ENCODE measurements around the gene RFESD.

DNA sequence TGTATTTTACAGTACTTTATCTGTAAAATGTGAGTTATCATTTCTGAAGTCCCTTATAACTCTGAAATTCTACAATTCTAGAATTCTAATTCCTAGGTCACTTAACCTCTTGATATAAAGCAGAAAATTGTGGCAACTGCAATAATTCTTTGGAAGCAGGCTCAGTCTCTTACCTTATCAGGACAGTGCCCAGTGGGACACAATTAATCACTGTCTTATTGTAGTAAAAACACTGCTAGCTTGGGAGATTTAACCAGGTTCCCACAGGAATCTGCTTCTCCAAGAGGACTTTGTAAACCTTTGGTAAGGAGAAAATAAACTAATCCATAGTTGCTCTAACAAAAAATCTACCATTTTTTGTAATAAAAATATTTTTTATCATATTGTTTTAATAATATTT, 54.5 kb downstream of the RFESD start:
- no peak for TF ChIP-seq POLR2AphosphoS5 (IDR thresholded peaks at IDR 0.05; ENCODE audit: low read depth, low read length)
- TF ChIP-seq POLR2A (IDR thresholded peaks at IDR 0.05; ENCODE audit: low read depth, low read length), result no peak
- no peak for TF ChIP-seq TAF1 (IDR thresholded peaks at IDR 0.05; ENCODE audit: low read depth, low read length)
